Gastroesophageal sphincter (tissue), 3 donors: ENCODE results near the gene NEK3.

Source experiments
- POLR2A ChIP-seq, 2 donors: fragments of 450-650 bp; IDR thresholded peaks; one replicate each; pipeline ENCODE4 v1.6.1; 2017; ENCODE audit warnings: antibody characterized with exemption in 2 of 2, mild to moderate bottlenecking in 2 of 2, moderate library complexity in 1 of 2
- POLR2AphosphoS5 ChIP-seq: sonication (generic); formaldehyde crosslinking; IDR thresholded peaks from one replicate; pipeline ENCODE4 v1.6.1; 2017; ENCODE audit warnings: antibody characterized with exemption
- TF ChIP-seq, protein P1 (sequence below), 4 experiments: fragments of 200-600 bp in 2 of 4; fragments of 450-650 bp in 2 of 4; sonication (generic) in 1 of 4; IDR thresholded peaks; one replicate each; pipeline ENCODE4 v1.5.1; 2017 to 2019; ENCODE audit warnings: antibody characterized with exemption in 4 of 4, mild to moderate bottlenecking in 2 of 4, moderate library complexity in 2 of 4

GRCh38 chr13:52169839-52170238, 10.4 kb upstream of the NEK3 start:
- TF ChIP-seq POLR2AphosphoS5 = no peak
- TF ChIP-seq, protein P1, sequence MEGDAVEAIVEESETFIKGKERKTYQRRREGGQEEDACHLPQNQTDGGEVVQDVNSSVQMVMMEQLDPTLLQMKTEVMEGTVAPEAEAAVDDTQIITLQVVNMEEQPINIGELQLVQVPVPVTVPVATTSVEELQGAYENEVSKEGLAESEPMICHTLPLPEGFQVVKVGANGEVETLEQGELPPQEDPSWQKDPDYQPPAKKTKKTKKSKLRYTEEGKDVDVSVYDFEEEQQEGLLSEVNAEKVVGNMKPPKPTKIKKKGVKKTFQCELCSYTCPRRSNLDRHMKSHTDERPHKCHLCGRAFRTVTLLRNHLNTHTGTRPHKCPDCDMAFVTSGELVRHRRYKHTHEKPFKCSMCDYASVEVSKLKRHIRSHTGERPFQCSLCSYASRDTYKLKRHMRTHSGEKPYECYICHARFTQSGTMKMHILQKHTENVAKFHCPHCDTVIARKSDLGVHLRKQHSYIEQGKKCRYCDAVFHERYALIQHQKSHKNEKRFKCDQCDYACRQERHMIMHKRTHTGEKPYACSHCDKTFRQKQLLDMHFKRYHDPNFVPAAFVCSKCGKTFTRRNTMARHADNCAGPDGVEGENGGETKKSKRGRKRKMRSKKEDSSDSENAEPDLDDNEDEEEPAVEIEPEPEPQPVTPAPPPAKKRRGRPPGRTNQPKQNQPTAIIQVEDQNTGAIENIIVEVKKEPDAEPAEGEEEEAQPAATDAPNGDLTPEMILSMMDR (IDR thresholded peaks at IDR 0.05) = no peak
- no peak for TF ChIP-seq POLR2A (IDR thresholded peaks at IDR 0.05)
